Measurements from ENCODE around the gene KLC3.

Gene KLC3

DNA sequence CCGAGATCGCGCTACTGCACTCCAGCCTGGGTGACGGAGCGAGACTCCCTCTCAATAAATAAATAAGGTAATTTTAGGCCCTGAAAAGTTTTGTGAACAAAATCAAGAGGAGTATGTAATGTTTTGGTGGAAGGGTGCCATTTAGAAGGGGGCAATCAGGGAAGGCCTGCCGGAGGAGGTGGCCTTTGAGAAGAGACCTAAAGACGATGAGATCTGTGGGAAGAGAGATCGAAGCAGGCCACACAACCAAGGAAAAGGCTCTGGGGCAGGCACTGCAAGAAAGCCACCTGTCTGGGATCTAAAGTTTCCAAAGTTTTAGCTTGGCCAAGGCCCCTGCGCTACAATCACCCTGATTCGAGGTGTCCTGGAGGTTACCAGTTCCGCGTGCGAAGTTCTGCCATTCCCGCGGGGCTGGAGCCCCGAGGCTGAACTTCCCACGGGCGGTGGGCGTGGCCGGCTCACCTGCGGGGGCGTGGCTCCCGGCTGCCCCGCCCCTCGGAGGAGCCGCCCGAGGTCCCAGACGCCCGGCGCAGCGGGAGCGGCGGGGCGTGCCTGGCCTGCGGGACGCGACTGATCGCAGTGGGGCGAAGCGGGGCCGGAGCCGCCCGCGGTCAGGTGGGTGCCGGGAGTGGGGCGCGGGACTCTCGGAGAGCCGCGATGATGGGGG lies at the start of gene KLC3:
TSS of gene KLC3 (plus strand) at position 519 of the 667 bp plus-strand sequence. CDS start 4,792 bp downstream, outside the sequence.
- peak in 1 of 2 experiments; percentile 18 for DNase-seq
- TF ChIP-seq GATA1 (IDR thresholded peaks at IDR 0.05; ENCODE audit: low read depth, low read length) (no peak), POLR2A (IDR thresholded peaks at IDR 0.05; ENCODE audit: low read length) (no peak)

- TF ChIP-seq GATA1 (IDR thresholded peaks at IDR 0.05; ENCODE audit: low read depth, low read length) (no peak), POLR2A (IDR thresholded peaks at IDR 0.05; ENCODE audit: low read length) (no peak)
- no peak for DNase-seq
Observed at GRCh38 chr19:45291834-45292233, 48.7 kb upstream of the KLC3 start.

DNA sequence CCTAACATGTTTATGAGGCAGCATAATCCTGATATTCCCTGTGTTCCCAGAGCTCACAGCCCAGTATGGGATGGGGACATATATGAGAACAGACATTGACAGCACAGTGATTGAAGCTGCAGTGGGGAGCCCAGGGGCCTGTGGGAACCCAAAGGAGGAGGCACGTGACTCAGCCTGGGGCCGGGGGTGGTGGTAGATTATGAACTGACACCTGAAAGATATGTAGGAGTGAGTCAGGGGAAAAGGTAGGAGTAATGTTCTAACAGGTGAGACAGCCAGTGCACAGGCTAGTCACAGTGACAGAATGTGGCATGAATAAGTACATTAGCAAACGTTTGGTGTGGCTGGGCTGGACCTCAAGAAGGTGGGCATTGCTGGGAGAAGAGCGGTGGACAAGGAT lies 46.9 kb upstream of the KLC3 start:
- TF ChIP-seq GATA1 (IDR thresholded peaks at IDR 0.05; ENCODE audit: low read depth, low read length) (no peak), POLR2A (IDR thresholded peaks at IDR 0.05; ENCODE audit: low read length) (no peak)
- DNase-seq, result no peak

- TF ChIP-seq GATA1 (IDR thresholded peaks at IDR 0.05; ENCODE audit: low read depth, low read length), result no peak
Observed at GRCh38 chr19:45294291-45295029, 46.1 kb upstream of the KLC3 start.

GRCh38 chr19:45295873-45296272 lies 44.7 kb upstream of the KLC3 start:
- TF ChIP-seq POLR2A (IDR thresholded peaks at IDR 0.05; ENCODE audit: low read length), result no peak
- no peak for TF ChIP-seq GATA1 (IDR thresholded peaks at IDR 0.05; ENCODE audit: low read depth, low read length)
- DNase-seq, result no peak

More at GRCh38 chr19:45294291-45295029, 46.1 kb upstream of the KLC3 start:
- no peak for DNase-seq

- no peak for DNase-seq
- TF ChIP-seq GATA1 (IDR thresholded peaks at IDR 0.05; ENCODE audit: low read depth, low read length) (no peak), POLR2A (IDR thresholded peaks at IDR 0.05; ENCODE audit: low read length) (no peak)
Observed at GRCh38 chr19:45296355-45296754, 44.2 kb upstream of the KLC3 start.

GRCh38 chr19:45297674-45298073 lies 42.9 kb upstream of the KLC3 start:
- TF ChIP-seq GATA1 (IDR thresholded peaks at IDR 0.05; ENCODE audit: low read depth, low read length) (no peak), POLR2A (IDR thresholded peaks at IDR 0.05; ENCODE audit: low read length) (no peak)
- no peak for DNase-seq

DNA sequence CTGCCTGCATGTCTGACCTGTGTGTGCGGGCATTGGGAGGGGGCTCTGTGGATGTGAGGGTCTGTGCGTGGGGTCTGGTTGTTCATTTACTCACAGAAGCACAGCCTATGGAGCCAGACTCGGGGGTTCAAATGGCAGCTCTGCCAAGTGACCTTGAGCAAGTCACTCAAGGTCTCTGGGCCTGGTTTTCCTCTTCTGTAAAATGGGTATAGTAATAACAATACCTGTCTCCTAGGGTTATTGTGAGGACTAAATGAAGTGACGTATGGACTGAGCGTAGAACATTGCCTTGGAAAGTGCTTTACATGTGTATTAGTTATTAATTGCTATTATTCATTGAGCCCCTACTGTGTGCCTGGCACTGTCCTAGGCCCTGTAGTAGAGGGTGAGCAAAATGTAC lies 42.3 kb upstream of the KLC3 start:
- no peak for DNase-seq
- TF ChIP-seq GATA1 (IDR thresholded peaks at IDR 0.05; ENCODE audit: low read depth, low read length) (no peak), POLR2A (IDR thresholded peaks at IDR 0.05; ENCODE audit: low read length) (no peak)

- DNase-seq, result no peak
- no peak for TF ChIP-seq POLR2A (IDR thresholded peaks at IDR 0.05; ENCODE audit: low read length)
- TF ChIP-seq GATA1 (IDR thresholded peaks at IDR 0.05; ENCODE audit: low read depth, low read length), result no peak
Observed at GRCh38 chr19:45299719-45300118, 40.8 kb upstream of the KLC3 start.

- DNase-seq, result no peak
- TF ChIP-seq POLR2A (IDR thresholded peaks at IDR 0.05; ENCODE audit: low read length), result no peak
- no peak for TF ChIP-seq GATA1 (IDR thresholded peaks at IDR 0.05; ENCODE audit: low read depth, low read length)
Observed at GRCh38 chr19:45302416-45302815, 38.1 kb upstream of the KLC3 start.

DNA sequence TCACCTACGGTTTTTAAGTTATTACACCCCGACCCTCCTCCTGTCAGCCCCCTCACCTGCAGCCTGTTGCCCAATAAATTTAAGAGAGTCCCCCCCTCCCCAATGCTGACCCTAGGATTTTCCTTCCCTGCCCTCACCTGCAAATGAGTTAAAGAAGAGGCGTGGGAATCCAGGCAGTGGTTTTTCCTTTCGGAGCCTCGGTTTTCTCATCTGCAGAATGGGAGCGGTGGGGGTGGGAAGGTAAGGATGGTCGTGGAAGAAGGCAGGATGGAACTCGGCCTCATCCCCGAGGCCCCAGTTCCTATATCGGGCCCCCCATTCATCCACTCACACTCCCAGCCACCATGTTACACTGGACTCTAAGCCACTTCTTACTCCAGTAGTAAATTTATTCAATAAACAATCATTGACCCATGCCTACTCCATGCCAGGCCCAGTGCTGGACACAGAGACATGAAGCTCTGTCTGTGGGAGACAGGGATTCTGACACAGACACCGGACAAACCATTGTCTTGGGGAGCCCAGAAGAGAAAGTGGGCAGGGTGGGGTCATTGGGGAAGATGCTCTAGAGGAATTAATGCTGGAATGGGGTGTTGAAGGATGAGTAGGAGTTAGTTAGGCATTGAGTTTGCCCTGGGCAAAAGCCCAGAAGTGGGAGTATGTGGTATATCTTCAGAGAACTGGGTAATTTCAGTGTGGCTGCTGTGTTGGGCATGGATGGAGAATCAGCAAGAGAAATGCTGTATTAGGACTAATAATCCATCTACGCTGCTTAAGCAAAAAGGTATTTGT lies 37.1 kb upstream of the KLC3 start:
- DNase-seq, result no peak
- TF ChIP-seq GATA1 (IDR thresholded peaks at IDR 0.05; ENCODE audit: low read depth, low read length), result no peak

GRCh38 chr19:45304141-45304926 lies 36.2 kb upstream of the KLC3 start:
- DNase-seq, result no peak
- TF ChIP-seq GATA1 (IDR thresholded peaks at IDR 0.05; ENCODE audit: low read depth, low read length), result no peak
- TF ChIP-seq POLR2A (IDR thresholded peaks at IDR 0.05; ENCODE audit: low read length), result no peak

DNA sequence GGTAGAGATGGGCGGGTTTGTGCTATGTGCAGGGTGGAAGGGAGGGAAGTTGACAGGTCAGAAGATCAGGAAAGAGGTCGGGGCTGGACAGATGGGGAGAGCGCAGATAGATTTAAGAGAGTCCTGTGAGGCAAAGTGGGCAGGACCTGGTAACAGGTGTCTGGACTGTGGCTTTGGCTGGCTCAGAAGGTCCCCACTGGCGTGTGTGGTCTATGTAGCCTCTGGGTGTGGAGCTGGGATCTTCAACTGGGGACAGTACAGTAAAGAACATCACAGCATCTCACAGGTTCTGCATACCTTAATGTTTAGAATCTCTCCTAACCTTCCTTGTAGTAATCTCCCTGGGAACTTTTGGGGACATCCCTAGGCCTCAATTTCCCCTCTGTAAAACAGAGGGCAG lies 35.5 kb upstream of the KLC3 start:
- no peak for TF ChIP-seq GATA1 (IDR thresholded peaks at IDR 0.05; ENCODE audit: low read depth, low read length)
- TF ChIP-seq POLR2A (IDR thresholded peaks at IDR 0.05; ENCODE audit: low read length), result no peak
- DNase-seq, result no peak

- DNase-seq, result no peak
- TF ChIP-seq GATA1 (IDR thresholded peaks at IDR 0.05; ENCODE audit: low read depth, low read length) (no peak), POLR2A (IDR thresholded peaks at IDR 0.05; ENCODE audit: low read length) (no peak)
Observed at GRCh38 chr19:45305421-45305820, 35.1 kb upstream of the KLC3 start.

All from erythroblast (primary cell).